Esophagus squamous epithelium (tissue), 5 donors: ENCODE results near the gene PDGFD. TPM values are rescaled to one million over a fixed set of nuclear protein-coding genes. Genes with fewer than 3 reads are reported as not detected.

Experiments used
- DNase-seq: peaks from one replicate; lab custom pipeline; 2025; lab: John Stamatoyannopoulos, UW
- H3K27ac ChIP-seq, 4 donors: fragments of 200-600 bp; sonication (generic); one replicate each; pipeline ENCODE4 v1.5.1; 2016 to 2019; ENCODE audit warnings: mild to moderate bottlenecking in 1 of 4
- H3K27me3 ChIP-seq, 4 donors: fragments of 200-600 bp; sonication (generic); 1 replicate in 3 of 4; 2 replicates in 1 of 4; pipeline versions ENCODE4 v1.5.1 to v1.6.0; 2017 to 2021; ENCODE audit warnings: antibody characterized with exemption in 1 of 4
- H3K36me3 ChIP-seq, 3 donors: fragments of 200-600 bp; sonication (generic); one replicate each; pipeline ENCODE4 v1.5.1; 2016 to 2019
- H3K4me1 ChIP-seq, 3 donors: fragments of 200-600 bp; sonication (generic); one replicate each; pipeline ENCODE4 v1.5.1; 2017 to 2019
- H3K4me3 ChIP-seq, 4 donors: fragments of 200-600 bp; sonication (generic); 1 replicate in 3 of 4; 2 replicates in 1 of 4; pipeline ENCODE4 v1.5.1; 2016 to 2019; ENCODE audit warnings: mild to moderate bottlenecking in 2 of 4, moderate library complexity in 1 of 4
- H3K9me3 ChIP-seq, 3 donors: fragments of 200-600 bp; sonication (generic); one replicate each; pipeline ENCODE4 v1.5.1; 2016 to 2019
- CTCF ChIP-seq, 6 experiments: fragments of 450-650 bp in 4 of 6; fragments of 200-600 bp in 2 of 6; sonication (generic) in 2 of 6; IDR thresholded peaks; one replicate each; pipeline ENCODE4 v1.5.1; 2016 to 2019; ENCODE audit warnings: antibody characterized with exemption in 6 of 6, mild to moderate bottlenecking in 4 of 6, moderate library complexity in 4 of 6
- POLR2A ChIP-seq, 4 donors: fragments of 450-650 bp; IDR thresholded peaks; one replicate each; pipeline ENCODE4 v1.6.1; 2017; ENCODE audit warnings: antibody characterized with exemption in 4 of 4, mild to moderate bottlenecking in 4 of 4, moderate library complexity in 3 of 4
- WGBS, 2 donors: methylation state at CpG; one replicate each; pipeline ENCODE4 v1.1.5; 2018; 5-methylcytosine and 5-hydroxymethylcytosine counted together
- intact Hi-C: fragments of 100-400 bp; cut with DNase I; formaldehyde crosslinking; loops from one replicate; pipeline ENCODE4 v1.15.0; 2022
- total RNA-seq, 4 donors: library from RNA; depleted of rRNA; stranded (reverse); fragments of >200 nt; gene quantifications; one replicate each; pipeline ENCODE4 v1.1.0, GENCODE V29; 2016
- donor health status: DM: yes; HTN: yes; CAD: no.

Gene PDGFD
- total RNA-seq, 4 donors from 2014 or later = 0.27 to 1.9 (median 1.1) TPM

- WGBS, 2 donors = 93% methylated on average over 1 of the region's 1 CpG
- DNase-seq = no peak
- Histone ChIP-seq H3K9me3 (no peaks in the 10 kb centered on the region), H3K4me3 (no peak overlapping the region), H3K36me3 (no peaks in the 10 kb centered on the region), H3K4me1 (no peaks in the 10 kb centered on the region), H3K27me3 (peaks cover 0 to 9% (median 0%) of the 10 kb centered on the region in 4 donors), H3K27ac (no peak overlapping the region)
- no peak for TF ChIP-seq POLR2A (IDR thresholded peaks at IDR 0.05)
- TF ChIP-seq CTCF (IDR thresholded peaks at IDR 0.05) = no peak
- intact Hi-C loops = no loop called here
Measured at GRCh38 chr11:104130161-104130560, 33.8 kb downstream of the PDGFD start.

GRCh38 chr11:104129145-104129544 is 34.8 kb downstream of the PDGFD start:
- Histone ChIP-seq H3K4me3 (no peak overlapping the region), H3K27me3 (peaks cover 0 to 9% (median 0%) of the 10 kb centered on the region in 4 donors), H3K36me3 (no peaks in the 10 kb centered on the region), H3K4me1 (no peaks in the 10 kb centered on the region), H3K9me3 (no peaks in the 10 kb centered on the region), H3K27ac (no peak overlapping the region)
- 65 to 74% methylated on average over 3 of the region's 3 CpGs for WGBS, 2 donors
- TF ChIP-seq POLR2A (IDR thresholded peaks at IDR 0.05) (no peak), CTCF (IDR thresholded peaks at IDR 0.05) (no peak)
- intact Hi-C loops = no loop called here
- no peak for DNase-seq

GRCh38 chr11:104127828-104128227 is 36.1 kb downstream of the PDGFD start:
- intact Hi-C loops = no loop called here
- no peaks in the 10 kb centered on the region for H3K9me3 ChIP-seq
- H3K4me3 ChIP-seq = no peak overlapping the region
- H3K27me3 ChIP-seq = peaks cover 0 to 9% (median 0%) of the 10 kb centered on the region in 4 donors
- 61 to 74% methylated on average over 2 of the region's 2 CpGs for WGBS, 2 donors
- DNase-seq = no peak
- no peaks in the 10 kb centered on the region for H3K36me3 ChIP-seq
- no peak for TF ChIP-seq POLR2A (IDR thresholded peaks at IDR 0.05)
- TF ChIP-seq CTCF (IDR thresholded peaks at IDR 0.05) = no peak
- no peak overlapping the region for H3K27ac ChIP-seq
- H3K4me1 ChIP-seq = no peaks in the 10 kb centered on the region

GRCh38 chr11:104126464-104126863 is 37.5 kb downstream of the PDGFD start:
- no peaks in the 10 kb centered on the region for H3K4me1 ChIP-seq
- no peaks in the 10 kb centered on the region for H3K9me3 ChIP-seq
- TF ChIP-seq CTCF (IDR thresholded peaks at IDR 0.05) = no peak
- TF ChIP-seq POLR2A (IDR thresholded peaks at IDR 0.05) = no peak
- whole genome bisulfite sequencing, 2 donors = 58 to 73% methylated on average over 1 of the region's 1 CpG
- no peak overlapping the region for H3K4me3 ChIP-seq
- H3K36me3 ChIP-seq = no peaks in the 10 kb centered on the region
- H3K27me3 ChIP-seq = peaks cover 0 to 8% (median 0%) of the 10 kb centered on the region in 4 donors
- DNase-seq = no peak
- H3K27ac ChIP-seq = no peak overlapping the region
- intact Hi-C loops = no loop called here

GRCh38 chr11:104124979-104125378 is 39.0 kb downstream of the PDGFD start:
- no peak overlapping the region for H3K27ac ChIP-seq
- H3K4me3 ChIP-seq = no peak overlapping the region
- no peaks in the 10 kb centered on the region for H3K4me1 ChIP-seq
- H3K36me3 ChIP-seq = no peaks in the 10 kb centered on the region
- intact Hi-C loops = no loop called here
- H3K27me3 ChIP-seq = no peaks in the 10 kb centered on the region
- H3K9me3 ChIP-seq = no peaks in the 10 kb centered on the region
- DNase-seq = no peak
- TF ChIP-seq CTCF (IDR thresholded peaks at IDR 0.05) (no peak), POLR2A (IDR thresholded peaks at IDR 0.05) (no peak)
- WGBS, 2 donors = 52 to 54% methylated on average over 1 of the region's 1 CpG
